ENCODE measurements around the gene IL17RD.
A peak's percentile ranks its signal among the peaks of the same experiment; 100 is the strongest.

The IL17RD gene

DNA sequence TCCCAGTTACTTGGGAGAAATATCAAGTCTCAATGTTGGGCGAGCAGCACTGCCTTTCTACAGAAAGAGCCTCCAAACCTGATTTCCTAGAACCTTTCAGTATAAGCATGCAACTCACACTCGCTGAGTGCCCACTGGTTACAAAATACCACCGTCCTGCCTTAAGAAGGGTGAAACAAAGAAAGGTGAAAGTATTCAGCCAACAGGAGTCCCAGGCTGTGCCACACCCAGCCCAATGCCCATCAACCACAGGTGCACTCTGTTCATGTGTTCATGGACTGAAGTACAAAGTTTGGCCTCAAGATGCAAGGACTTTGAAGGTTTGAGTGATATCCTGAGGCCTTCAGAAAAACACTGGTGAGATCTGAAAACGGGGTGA, 34.0 kb downstream of the IL17RD start:
- DNase-seq (ENCODE audit: low read depth in 2 of 3, low spot score in 2 of 3) = no peak

DNA sequence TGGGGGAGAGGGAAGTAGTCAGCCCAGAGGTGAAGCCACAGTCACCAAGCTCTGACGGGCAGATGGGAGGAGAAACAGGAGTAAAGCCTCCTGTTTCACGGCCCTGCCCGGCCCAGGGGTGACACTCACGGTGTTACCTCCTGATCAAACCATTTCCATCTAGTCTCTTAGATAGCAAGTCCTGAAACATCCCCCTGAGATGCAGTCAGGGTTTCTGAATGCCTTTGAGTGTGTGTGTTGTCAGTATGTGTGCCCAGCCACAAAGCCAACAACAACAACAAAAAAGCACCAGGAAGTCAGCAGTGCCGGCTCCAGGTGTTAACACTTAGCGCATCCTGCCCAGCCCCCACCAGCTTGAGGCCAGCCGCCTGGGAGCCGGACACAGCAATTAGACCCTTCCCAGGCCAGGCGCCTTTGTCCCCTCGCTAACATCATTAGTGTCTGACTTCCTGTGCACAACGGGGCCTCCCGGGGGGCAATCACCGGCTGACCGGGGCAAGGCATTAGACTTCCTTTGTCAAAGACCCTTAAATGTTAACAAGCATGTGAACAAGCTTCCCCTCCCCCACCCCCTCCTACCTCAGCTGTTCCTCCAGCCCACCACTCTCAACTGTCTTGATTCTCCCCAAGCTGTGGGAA, 34.5 kb downstream of the IL17RD start:
- no peak for DNase-seq (ENCODE audit: low read depth in 2 of 3, low spot score in 2 of 3)

DNA sequence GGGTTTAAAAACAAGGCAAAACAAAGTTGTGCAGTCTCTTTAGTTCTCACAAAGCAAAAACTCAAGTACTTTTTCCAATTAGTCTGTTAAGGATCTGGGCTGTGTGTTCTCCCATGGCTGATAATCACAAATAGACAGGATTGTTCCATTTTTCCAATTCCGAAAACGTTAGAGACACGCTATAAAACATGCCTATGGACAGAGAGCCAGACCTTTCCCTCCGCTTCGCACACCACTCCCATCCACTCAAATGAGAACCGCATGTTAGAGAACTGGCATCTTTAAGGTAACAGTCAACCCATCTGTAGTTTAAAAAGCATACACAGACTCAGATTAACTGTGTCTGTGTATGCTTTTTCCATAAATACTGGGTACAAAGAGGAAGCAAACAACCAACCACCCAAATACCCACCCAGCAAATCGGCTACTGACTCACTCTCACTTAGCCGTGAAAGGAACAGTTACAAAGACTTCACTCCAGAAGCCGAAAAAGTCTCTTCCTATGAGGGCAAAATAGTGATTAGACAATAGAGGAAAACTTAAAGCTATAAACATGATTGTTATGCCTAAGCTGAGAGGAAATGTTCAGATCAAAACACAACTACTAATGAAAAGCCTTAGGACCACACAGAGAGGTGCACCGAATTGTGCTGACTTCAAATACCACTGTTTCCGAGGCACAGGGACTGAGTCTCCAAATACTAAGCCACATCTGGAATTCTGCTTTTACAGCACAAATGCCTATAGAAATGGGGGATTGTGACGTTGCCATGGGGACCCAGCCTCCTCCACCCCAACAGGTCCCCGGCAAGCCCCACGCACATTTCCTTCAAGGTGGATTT, 36.1 kb downstream of the IL17RD start:
- DNase-seq (ENCODE audit: low read depth in 2 of 3, low spot score in 2 of 3) = no peak

DNA sequence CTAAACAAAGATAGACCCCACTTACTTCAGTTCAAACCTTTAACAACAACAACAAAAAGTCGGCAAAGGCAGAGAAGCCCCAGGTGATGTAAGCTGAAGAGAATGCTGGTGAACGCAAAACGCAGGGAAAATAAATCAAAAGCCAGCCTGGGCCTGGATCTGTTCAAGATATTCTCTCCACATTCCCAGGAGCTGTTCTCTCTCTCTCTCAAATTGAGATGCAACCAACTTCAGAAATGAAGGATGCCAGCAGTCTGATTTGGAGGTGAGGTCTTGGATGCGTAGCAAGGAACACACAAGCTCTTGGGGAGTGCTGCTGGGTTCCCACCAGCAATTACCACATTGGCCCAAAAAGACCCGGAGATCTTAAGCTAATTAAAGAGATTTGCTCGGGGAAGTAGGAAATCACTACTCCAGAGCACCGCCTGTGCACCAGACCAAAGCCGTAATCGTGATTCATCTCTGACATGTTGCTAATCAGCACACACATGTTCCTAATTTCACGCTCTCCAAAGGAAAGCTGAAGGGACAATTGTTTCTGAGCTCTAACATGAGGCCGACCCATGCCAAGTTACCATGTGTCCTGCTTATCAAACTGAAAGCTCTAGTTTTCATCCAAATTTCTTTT, 37.1 kb downstream of the IL17RD start:
- DNase-seq (ENCODE audit: low read depth in 2 of 3, low spot score in 2 of 3) = no peak

DNA sequence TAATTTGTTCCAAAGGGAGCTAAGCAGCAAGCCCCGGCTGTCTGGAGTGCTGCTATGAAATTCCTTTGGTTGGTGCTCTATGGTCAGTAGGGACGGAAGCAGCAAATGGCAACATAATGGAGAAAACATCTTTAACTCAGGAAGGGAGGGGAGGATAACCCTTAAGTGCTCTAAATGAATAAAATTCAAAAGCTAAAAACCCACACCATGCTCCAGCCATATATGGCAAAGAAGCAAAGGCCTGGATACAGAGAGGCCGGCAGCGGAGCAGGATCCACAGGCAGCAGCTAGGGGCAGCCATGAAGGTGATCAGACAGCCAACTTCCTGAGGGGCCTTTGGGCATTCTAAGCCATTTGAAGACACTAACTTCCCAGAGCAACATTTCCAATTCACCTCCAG, 38.9 kb downstream of the IL17RD start:
- no peak for DNase-seq (ENCODE audit: low read depth in 2 of 3, low spot score in 2 of 3)

- DNase-seq (ENCODE audit: low read depth in 2 of 3, low spot score in 2 of 3) = no peak
Measured at GRCh38 chr3:57120451-57121174, 44.5 kb downstream of the IL17RD start.

DNA sequence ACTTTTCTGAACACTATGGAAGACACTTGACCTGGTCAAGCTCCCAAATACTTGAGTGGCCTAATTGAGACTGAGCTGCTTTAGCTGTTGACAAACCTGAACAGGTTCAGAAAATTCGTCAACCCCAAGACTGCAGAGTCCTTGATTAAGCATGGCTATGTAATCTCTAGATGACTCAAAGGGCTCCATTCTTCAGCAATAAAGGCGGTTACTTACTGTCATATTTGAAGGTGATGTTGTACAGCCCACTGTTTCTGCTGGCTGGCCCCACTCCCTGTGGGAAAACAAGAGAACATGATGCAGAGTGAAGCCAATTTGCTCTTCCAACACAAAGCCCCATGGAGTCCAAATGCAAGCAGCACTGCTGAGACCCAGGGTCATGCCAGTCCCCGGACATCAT, 45.1 kb downstream of the IL17RD start:
- no peak for DNase-seq (ENCODE audit: low read depth in 2 of 3, low spot score in 2 of 3)

DNA sequence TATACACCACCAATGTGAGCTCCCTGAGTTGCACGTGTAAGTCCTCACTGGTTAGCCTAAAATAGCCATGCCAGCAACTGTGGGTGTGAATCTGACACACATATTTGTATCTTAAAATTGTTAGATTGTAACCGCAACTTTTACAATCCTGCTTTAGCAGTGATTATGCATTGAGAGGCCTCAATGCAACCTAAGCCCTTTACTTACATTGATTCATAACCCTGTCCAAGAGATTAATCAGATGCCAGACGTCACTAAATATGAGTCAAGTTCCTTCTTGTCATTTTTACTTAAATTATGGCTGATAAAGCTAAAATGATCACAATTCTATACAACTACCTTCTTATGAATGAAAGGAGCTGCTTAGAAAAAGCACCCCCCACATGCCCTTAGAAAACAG, 46.9 kb downstream of the IL17RD start:
- DNase-seq (ENCODE audit: low read depth in 2 of 3, low spot score in 2 of 3) = no peak

- no peak for DNase-seq (ENCODE audit: low read depth in 2 of 3, low spot score in 2 of 3)
Measured at GRCh38 chr3:57116501-57116900, 48.7 kb downstream of the IL17RD start.

- DNase-seq (ENCODE audit: low read depth in 2 of 3, low spot score in 2 of 3) = no peak
Measured at GRCh38 chr3:57112206-57112605, 52.9 kb downstream of the IL17RD start.

DNA sequence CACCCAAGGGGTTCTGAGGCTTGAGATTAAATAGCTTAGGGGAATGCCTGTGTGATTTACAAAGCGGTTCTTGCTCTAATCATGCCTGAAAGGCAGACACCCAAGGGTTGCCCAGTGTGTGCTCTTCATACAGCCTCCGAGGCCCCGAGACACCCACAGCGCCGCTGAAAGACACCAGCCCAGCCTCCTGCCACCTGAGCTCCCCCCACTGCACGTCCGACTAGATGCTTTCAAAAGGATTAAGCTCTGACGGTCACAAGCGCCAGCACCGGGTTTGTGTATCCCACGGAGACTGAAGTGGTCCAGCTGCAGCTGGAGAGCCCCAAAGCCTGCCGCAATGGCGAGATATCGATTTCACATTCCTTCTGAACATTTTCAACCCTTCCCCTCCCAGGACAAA, 54.4 kb downstream of the IL17RD start:
- DNase-seq (ENCODE audit: low read depth in 2 of 3, low spot score in 2 of 3) = no peak

DNA sequence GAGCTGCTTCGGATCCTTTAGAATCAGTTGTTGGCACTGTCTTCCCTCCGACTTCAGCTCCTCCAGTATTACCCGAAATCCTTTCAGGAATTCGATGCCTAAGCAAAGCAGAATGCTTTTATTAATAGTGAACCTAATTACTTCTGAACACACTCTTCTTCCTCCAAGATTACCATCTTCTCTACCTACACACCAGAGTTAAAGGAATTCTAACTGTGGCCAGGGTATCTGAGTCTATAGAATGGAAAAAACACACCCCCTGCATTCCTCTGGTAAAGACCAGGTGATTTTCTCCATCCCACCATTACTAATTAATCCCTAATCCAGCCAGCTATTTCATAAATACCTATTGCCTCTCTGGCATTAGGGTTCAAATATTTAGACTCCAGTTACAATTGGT, 54.9 kb downstream of the IL17RD start:
- no peak for DNase-seq (ENCODE audit: low read depth in 2 of 3, low spot score in 2 of 3)

GRCh38 chr3:57109437-57110199, 55.5 kb downstream of the IL17RD start:
- no peak for DNase-seq (ENCODE audit: low read depth in 2 of 3, low spot score in 2 of 3)

DNA sequence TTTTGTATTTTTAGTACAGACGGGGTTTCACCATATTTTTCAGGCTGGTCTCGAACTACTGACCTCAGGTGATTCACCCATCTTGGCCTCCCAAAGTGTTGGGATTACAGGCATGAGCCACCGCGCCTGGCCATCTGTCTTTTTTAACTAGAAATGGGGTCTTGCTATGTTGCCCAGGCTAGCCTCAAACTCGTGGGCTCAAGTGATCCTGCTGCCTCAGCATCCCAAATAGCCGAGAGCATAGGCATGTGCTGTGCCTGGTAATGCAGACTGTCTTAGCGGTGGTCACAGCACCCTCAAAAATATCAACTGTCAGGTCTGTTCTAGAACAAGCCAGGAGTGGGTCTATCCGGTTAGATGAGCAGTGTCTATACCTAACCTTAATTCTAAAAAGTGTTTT, 56.5 kb downstream of the IL17RD start:
- no peak for DNase-seq (ENCODE audit: low read depth in 2 of 3, low spot score in 2 of 3)

DNA sequence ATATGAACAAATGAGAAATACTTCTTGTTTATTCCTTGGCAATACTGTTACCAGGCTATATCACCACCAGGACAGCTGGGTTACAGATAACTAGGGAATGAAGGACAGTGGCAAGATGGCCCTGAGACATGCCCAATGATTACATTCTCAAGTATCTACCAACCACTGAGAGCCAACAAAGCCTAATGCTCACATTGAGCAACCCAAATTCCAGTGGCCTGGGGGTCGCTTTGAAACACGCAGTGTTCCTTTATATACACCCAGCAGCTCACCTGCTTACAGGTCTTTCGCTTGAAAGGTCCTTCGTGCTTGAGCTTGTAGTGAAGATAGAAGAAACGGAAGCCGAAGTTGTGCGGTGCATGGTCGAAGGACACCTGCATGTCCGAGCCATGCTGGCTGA, 59.6 kb downstream of the IL17RD start:
- no peak for DNase-seq (ENCODE audit: low read depth in 2 of 3, low spot score in 2 of 3)

DNA sequence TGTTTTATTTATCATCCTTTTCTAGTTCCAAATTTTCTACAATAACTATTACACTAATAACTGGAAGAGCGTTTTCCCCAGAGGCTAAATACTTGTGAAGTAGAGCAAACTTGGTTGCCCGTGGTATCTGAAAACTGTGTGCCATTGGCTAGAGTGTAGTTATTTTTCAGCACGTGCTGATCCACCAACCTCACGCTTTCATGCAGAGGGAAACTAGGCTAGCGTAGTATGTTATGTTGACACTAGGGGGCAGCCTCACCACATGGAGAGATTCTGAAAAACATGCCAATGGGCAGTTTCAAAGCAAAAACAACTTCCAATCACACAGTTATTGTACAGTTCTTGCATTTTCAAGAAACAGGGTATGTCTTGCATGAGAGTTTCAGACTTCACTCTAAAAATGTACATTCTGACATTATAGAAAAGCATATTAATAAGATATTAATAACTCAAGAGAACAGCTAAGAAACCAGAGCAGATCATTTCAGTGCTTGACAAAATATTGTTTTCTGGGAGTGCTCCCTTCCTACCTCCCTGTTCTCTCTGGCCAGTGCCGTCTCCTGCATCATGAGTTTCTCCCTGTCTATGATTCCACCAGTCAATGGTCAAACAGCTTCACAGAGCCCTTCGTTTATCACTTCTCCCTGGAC, 65.0 kb downstream of the IL17RD start:
- peak; percentile 14 to 45 (median 16) for DNase-seq (ENCODE audit: low read depth in 2 of 3, low spot score in 2 of 3)

GRCh38 chr3:57098418-57099310, 66.5 kb downstream of the IL17RD start:
- no peak for DNase-seq (ENCODE audit: low read depth in 2 of 3, low spot score in 2 of 3)

DNA sequence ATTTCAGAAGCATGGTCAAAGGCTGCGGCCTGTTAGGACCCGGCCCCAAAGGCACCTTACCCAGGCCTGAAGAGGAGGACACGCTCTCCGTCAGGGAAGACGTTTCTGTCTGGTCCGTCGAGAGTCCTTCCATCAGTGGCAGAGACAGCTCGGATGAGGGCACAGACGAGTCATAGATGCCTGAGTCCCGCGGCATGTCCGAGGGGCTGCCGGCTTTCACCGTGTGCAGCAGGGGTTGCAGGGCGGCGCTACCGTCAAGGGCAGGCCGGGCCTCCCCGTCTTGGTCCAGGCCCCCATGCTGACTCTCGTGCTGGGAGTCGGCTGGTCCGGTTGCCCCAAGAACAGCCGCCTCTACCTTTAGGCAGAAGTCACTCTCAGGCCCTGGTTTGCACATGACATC, 67.6 kb downstream of the IL17RD start:
- DNase-seq (ENCODE audit: low read depth in 2 of 3, low spot score in 2 of 3) = no peak

DNA sequence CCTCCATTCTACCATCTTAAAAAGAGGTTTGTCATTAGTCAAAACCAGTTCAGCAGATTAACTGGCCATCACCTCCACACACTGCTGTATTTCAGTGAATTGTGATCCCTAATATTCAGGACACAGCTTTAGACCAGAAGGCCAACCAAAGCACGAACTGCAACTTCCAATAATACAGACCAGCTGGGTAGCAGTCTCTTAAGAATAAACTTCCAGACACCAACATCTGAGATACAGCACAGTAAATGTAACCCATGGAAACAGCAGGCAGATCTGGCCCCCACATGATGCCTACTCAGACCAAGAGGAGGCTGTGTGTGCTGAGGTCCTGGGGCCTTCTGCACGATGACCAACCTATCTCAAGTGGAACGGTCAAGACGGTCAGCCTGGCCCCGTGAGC, 69.8 kb downstream of the IL17RD start:
- DNase-seq (ENCODE audit: low read depth in 2 of 3, low spot score in 2 of 3) = no peak

GRCh38 chr3:57094575-57094974, 70.6 kb downstream of the IL17RD start:
- DNase-seq (ENCODE audit: low read depth in 2 of 3, low spot score in 2 of 3) = no peak

Data from activated CD8-positive, alpha-beta memory T cell treated with anti-CD3 and anti-CD28 coated beads for 48 hours (primary cell).